Activated CD4-positive, alpha-beta T cell treated with anti-CD3 and anti-CD28 coated beads, Interleukin-2, amount 50 U/mL, for 48 hours (primary cell): ENCODE measurements around the gene FOXL1.

Experiments
- DNase-seq, 2 experiments: peaks; one replicate each; pipeline ENCODE4 v3.0.0-alpha.2; 2020

The FOXL1 gene

DNA sequence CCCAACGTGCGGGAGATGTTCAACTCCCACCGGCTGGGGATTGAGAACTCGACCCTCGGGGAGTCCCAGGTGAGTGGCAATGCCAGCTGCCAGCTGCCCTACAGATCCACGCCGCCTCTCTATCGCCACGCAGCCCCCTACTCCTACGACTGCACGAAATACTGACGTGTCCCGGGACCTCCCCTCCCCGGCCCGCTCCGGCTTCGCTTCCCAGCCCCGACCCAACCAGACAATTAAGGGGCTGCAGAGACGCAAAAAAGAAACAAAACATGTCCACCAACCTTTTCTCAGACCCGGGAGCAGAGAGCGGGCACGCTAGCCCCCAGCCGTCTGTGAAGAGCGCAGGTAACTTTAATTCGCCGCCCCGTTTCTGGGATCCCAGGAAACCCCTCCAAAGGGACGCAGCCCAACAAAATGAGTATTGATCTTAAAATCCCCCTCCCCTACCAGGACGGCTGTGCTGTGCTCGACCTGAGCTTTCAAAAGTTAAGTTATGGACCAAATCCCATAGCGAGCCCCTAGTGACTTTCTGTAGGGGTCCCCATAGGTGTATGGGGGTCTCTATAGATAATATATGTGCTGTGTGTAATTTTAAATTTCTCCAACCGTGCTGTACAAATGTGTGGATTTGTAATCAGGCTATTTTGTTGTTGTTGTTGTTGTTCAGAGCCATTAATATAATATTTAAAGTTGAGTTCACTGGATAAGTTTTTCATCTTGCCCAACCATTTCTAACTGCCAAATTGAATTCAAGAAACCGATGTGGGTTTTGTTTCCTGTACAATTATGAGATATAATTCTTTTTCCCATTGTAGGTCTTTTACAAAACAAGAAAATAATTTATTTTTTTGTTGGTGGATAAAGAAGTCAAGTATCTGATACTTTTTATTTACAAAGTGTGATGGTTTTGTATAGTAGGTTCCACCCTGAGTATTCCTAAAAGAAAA, 9.4 kb upstream of the FOXL1 start:
- DNase-seq, result no peak

DNA sequence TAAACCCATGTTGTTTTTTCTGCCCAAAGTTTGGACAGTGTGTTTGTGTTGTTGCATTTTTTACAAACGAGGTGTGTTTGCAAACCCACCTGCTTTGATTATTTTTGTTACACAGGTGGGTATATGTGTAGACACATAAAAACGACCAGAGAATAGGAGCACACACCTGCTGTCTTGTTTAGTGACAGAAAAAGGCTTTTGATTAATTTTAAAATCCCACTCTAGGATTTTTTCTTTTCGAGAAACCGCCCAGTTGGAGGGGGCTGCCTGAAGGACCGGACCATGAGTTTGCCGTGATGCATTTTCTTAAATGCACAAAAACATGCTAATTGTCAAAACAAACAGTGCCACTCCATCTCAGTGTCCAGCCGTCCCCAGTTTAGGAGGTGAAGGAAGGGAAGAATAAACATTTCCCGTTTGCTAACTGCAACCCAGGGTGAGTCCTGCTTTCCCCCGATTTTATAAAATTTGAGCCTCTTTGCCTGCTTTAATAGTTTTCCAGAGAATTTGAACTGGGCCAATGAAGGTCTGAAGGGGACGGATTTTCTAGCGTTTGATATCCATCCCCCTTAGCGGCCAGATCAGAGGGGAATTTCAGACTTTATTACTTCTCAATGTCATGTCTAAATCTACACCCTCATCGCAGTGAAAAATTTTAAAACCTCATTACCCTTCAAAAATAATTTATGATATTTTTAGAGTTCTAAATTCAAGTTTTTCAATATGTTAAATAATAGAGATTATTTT, 8.5 kb upstream of the FOXL1 start:
- no peak for DNase-seq

DNA sequence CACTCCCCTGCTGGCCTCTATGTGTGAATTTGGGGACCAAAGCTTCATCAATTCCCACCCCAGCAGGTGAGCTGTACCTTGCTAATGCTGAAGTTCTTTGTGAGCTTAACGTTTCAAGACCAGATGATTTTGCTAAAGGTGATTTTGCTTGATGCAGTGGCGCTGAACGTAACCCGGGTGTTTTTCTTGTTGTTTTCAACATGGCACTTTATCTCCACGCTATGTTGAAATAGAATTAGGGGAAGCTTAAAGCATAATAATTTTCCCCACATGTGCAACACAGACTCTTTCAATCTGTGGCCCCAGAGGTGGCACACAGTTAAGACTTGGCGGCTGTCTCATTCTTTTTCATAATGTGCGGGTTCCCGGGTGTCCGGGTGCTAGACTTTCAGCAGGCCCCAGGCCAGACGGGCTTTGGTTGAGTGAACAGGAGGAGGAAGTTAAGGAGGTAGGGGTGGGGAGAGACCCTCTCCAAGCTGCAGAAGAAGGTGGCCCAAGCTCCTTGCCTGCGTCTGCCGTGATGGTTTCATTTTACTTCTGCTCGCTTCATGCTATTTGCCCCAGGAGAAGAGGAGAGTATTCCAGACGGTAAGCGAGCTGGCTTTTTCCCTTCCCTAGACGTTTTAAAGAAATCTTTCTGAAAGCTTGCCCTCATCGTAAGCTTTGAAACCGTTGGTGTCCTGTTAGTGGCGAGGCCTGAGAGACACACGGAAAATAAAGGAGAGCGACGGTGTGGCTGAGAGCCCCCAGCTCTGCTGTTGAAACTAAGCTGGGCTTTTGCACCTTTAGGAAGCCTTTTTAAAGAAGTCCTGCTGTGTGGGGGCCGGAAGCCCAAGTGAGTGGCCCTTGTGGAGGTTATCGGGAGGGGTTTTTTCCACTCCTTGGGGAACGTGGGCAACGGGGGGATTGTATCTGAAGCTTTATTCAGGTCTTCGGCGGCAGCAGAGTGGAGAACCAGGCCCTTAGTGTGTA, 7.5 kb upstream of the FOXL1 start:
- no peak for DNase-seq

DNA sequence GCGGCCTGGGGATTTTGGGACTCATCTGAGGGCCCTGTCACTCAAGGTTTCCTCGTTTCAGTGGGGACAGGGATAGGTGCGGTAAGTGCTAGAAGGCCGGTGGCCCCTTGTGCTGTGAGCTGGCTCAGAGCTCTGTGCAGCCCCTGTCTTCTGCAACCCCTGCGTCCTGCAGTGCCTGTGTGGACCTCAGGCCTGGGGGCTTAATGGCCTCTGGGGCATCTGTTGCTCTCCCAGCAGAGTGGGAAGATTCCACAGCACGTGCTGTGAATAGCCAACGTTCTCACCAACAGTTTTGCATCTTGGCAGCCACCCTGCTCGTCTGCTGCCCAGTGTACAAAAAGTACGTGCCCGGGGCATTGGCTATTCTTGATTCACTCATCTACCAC, 6.8 kb upstream of the FOXL1 start:
- no peak for DNase-seq

DNA sequence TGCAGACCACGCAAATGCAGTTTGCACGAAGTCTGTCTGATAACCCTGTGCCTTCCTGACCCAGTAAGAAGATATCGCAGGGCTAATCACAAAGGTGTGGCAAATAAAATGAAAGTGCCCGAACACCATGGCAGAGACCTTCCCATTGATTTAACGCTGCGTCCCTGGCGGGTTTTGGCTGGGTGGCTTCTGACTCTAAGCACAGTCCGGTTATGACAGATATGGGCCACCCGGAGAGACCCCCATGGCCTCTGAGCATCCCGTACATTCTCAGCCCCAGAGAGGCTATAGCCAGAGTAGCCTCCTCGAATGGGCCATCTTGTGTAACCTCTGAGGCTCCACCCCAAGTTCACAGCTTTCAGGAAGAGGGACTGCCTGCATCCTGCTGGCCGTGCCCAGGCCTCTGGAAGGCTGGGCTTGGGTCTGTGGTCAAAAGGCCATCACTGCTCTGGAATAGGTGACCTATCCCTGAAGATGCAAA, 6.3 kb upstream of the FOXL1 start:
- no peak for DNase-seq

DNA sequence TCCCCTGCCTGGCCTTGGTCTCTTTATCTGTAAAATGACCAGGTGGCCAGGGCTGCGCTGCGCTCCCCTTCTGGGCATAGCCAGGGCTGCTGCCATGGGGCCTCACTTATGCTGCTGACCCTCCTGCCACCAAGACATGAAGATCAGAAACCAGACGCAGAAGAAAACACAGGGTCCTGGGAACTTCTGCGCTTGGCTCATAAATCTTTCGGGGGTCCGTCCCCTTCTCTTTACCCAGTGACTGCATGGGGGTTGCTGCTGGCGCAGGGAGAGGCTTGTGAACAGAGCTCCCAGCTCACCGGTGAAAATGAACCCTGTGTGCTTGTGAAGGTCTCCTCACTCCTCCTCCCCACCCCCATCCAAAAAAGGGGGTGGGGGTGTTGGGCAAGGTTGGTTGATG, 5.7 kb upstream of the FOXL1 start:
- no peak for DNase-seq

DNA sequence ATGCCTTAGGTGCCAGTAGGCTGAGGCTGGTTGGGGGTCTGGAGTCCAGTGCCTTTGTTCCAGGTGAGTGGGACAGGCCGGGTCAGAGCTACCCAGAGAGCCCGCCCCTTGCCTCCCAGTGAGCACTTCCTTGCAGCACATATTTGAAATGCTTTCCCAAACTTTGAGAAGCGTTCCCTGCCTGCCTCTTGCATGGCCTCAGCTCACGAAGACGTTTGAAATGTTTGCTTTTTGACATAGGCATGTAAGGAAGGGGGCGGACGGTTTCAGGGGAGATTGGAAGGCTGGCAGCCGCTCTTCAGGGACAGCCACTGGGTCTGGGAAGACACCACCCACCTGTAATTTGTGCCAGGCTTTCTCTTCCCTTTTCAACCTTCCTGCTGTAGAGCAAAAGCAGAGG, 5.1 kb upstream of the FOXL1 start:
- no peak for DNase-seq

DNA sequence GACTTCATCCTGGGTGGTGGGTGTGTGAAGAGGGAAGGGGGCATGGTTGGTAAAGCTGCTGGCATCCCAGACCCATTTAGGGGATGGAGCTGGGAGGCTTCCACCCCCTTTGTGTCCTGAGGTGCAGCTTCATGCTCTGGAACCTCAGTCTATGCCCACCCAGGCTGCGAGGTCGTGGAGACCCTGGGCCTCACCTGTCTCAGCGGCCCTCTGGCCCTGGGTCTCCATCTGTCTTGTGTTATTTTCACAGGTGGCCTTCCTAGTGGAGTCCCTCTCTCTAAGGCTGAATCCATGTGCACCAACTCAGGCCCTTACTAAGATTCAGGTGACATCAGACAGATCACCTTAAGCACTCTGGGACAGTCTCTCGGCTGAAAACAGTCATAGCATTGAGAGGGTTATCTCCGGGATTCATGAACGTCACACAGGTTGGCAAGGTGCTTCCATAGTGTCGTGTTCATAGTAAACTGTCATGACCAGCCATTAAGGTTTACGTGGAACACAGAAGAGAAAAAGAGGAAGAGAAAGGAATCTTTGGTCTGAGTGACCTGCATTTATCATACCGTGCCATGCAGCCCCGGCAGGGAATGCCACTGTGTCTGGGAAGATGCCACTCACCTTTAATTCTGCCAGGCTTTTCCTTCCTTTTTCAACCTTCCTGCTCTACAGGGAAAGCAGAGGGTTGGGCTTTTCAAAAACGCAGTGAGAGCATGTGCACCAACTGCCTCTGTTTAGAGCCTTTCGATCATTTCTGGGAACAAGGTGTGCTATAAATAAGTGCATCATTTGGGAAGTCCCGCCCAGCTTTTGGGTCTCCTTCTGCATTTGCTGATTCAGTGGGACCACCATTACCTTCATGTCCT, 4.5 kb upstream of the FOXL1 start:
- no peak for DNase-seq

DNA sequence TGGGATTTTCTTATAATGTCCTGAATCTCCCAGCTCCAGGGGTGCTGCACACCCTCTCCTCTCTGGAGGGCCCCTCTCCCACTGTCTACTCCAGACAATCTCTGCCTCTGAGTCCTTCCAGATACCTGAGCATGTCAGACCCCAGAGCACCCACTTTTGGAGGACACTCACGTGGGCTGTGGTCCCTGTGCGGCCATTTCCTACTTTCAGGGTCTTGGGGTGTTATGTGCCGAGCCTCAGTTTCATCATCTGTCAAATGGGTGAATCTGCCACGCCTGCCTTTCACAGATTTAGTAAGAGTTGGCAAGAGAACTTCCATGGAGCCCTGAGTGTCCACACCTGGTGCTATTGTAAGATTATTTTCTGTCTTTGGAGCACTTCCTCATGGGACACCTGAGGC, 3.7 kb upstream of the FOXL1 start:
- no peak for DNase-seq

DNA sequence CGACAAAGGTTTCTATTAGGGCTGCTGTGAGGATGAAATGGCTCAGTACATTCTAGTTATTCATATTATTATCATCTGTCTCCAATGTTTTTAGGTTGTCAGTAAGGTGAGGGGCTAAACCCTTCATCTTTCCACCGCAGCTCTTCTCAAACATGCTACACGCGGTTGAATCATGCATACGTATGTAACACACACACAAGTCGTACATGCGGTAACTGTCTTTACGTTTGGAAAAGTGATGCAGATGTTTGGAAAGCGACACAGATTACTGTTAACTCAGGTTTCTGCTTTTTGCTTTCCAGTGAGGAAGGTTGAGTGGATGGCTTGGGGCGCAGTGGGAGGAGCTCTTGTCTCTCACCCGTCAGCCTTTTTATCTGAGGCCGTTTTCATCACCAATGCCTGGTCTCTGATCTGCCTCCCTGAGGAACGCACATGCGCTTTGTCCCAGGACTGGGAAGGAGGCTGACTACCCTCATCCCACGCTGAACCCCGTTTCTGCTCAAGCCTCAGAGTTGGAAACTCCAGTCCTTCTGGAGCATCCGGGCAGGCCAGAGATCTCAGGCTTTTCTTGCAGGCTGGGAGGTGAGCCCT, 3.2 kb upstream of the FOXL1 start:
- DNase-seq, result no peak

DNA sequence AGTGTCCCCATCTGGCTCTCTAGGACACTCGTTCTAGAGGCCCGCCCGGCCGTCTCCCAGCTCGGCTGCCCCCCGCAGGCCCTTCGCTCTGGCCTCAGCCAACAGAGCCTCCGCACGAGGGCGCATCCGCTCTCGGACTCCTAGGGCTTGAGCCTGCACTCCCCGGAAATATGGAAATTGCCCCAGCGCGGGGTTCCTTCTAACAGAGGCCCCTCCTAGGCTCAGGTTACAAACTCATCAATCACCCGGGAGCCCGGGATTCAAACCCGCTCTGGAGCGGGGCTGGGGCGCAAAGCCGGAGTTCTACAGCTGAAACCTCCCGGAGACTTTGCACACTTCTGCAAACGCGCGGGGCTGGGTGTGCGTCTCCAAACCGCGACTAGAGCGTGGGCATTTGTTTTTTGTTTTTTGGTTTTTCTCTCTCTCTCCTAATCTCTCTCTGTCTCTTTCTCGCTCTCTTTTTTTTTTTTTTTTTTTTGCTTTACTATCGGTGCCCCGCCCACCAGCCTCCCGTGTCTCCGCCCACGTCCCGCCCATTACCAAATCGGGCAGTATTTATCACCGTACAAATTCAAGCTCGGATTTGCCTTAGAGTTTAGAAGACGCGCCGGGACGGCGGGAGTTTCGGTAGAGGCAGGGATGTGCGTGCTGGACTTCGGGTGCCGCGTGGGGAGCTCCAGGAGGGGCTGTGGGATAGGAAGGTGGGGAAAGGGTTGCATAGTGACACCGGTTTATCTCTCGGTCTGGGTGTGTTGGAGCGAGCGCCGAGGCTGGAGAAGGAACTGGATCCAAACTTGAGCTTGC, 2.4 kb upstream of the FOXL1 start:
- DNase-seq, result peak; percentile 65

DNA sequence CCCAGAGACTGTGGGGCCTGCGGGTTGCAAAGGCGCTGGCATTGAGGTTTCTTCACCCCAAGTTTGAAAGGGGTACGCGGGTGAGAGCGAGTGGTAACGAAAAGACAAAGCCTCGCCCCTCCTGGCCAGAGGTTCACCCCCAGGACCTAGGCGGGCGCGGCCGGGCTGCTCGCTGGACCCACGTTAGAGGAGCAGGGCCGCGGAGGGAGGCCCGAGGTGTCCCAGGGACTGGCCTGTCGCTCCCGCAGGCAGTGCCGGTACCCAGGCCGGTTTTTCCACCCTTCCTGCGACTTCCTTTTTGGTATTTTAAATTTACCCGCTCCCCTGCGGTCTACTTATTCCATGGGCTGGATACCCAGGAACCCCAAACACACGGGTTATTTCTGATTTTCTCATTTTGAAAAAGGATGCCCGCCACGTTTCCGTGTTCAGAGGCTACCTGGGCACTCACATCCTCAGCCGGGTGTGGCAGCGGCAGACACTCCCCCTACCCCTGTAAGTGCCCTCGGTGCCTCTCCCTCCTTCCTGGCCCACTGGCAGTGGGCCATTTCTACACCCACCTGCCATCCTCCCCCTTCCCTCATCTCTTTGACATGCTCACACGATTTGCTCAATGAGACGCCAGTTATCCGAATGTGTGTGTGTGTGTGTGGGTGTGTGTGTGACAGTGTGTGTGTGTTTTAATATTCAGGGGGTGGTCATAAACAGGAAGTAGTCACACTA, 1.6 kb upstream of the FOXL1 start:
- no peak for DNase-seq

DNA sequence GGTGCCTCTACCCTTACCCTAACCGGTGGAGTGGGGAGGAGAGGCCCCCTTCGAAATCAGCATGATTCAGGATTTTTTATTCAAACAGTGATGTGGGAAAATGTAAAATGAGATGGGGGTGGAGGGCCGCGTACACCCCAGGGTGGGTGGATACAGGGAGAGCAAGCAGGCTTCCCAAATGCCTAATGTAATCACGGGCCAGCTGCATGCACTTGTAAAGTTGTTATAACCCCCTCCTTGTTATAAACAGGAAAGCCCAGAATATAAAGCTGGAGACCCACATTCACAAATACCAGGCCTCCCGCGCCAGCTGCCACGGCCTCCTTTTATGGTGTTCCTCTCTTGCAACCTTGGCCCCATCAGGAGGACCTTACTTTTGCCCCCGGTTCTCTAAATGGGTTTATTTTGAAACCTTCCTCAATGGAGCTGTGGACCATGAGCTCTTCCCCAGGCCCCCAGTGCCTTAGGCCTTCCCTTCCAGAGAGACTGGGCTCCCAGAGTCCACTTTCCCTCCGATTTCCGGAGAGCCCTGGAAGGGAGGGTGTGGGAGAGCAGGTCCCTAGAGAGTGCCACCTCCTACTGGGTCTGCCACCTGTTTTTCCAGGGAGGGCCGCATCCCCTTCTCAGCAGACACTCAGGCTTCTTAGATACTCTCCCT, 906 bp upstream of the FOXL1 start:
- DNase-seq, result no peak

DNA sequence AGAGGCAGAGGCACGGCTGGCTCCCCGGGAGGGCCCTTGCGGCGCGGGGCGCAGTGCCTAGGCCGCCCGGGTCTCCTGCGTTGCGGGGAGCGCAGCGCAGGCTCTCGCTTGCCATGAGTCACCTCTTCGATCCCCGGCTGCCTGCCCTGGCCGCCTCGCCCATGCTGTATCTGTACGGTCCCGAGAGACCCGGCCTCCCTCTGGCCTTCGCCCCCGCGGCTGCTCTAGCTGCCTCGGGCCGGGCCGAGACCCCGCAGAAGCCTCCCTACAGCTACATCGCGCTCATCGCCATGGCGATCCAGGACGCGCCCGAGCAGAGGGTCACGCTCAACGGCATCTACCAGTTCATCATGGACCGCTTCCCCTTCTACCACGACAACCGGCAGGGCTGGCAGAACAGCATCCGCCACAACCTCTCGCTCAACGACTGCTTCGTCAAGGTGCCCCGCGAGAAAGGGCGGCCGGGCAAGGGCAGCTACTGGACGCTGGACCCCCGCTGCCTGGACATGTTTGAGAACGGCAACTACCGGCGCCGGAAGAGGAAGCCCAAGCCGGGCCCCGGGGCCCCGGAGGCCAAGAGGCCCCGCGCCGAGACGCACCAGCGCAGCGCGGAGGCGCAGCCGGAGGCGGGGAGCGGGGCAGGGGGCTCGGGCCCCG, 390 bp downstream of the FOXL1 start:
- no peak for DNase-seq

DNA sequence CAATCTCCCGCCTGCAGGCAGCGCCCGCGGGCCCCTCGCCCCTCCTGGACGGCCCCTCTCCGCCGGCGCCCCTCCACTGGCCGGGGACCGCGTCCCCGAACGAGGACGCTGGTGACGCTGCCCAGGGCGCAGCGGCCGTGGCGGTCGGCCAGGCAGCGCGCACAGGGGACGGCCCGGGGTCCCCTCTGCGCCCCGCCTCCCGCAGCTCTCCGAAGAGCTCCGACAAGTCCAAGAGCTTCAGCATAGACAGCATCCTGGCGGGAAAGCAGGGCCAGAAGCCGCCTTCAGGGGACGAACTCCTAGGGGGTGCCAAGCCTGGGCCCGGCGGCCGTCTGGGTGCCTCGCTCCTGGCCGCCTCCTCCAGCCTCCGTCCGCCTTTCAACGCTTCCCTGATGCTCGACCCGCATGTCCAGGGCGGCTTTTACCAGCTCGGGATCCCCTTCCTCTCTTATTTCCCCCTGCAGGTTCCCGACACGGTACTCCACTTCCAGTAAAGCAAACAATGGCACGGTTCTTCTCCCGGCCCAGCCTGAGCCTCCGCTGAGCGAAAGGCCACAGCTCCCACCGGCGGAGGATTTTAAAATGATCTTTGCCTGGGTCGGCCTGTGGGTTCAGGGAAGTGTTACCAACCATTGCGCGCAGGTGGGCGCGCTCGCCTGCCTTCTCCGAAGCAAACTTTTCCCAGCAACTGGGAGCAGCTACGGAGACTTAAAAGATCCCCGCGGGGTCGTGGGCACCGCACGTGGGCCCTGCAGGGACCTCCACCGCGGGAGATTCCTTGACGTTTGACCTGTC, 1.1 kb downstream of the FOXL1 start:
- no peak for DNase-seq

DNA sequence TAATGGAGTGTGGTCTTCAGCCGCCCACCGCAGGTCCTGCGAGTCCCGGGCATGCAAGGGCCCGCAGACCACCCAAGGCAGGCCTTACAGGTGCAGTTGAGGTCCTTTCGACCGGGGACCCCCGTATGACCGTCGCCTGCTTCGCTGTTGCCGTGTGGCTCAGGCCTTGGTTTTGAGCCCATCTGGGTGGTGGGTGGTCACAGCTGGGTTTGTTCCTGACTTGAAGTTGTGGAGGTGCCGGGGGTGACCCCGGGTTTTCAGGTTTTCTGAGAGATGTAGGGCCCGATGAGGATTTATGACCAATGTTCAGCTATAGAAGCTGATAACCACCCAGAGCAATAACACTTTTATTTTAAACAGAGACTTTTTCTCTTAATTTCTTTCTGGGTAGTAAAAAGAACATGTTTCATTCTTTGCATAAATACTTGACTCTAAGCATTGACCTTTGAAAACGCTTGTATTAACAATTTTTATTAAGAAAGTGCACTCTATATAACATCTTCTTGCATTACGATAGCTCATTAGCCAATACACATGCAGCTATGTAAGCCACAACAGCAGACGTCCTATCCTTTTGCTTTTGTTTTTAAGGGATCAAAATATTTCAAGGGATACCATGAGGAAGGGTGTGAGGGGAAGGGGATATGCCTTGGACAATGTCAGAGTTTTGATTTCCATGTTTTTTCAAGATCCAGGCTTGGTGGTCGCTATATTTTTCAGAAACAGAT, 1.9 kb downstream of the FOXL1 start:
- DNase-seq, result no peak

DNA sequence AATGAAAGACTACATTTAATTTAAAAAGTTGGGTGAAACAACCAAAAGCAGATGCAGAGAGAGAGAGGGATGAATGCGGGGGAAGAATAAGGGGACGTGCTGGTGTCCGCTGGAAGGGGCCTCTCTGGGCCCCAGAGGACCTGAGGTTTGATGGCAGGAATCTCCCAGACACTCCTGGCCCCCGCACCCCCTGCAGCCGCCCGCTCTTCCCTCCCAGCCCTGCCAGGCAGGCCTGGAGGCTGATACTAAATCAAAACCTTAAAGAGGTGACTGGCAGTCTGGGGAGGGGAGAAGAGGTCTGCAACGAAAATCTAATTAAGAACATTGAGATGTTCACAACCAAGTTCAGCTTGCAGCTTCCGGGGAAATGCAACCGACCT, 2.4 kb downstream of the FOXL1 start:
- no peak for DNase-seq
